ENCODE measurements around the gene PTPRD. TPM values are rescaled to one million over a fixed set of nuclear protein-coding genes. Genes with fewer than 3 reads are reported as not detected.

Gene PTPRD
- total RNA-seq, 1 experiment from 2014 or later, result 0.02 TPM

GRCh38 chr9:9670454-9670853, 942.3 kb downstream of the PTPRD start:
- POLR2A ChIA-PET, result no interaction called here
- Histone ChIP-seq H3K9me3 (ENCODE audit: control insufficient read depth in 1 of 2, insufficient read depth in 1 of 2, low read depth in 1 of 2, low read length in 2 of 2) (peaks cover 14 to 15% of the 10 kb centered on the region in 2 experiments; a peak in 2 of 4 replicates), H3K27me3 (ENCODE audit: insufficient read depth, low read length) (no peaks in the 10 kb centered on the region), H3K9ac (ENCODE audit: low read length) (no peak overlapping the region), H3K4me3 (replicated peaks in 1 of 2; ENCODE audit: low read depth in 1 of 2, low read length in 2 of 2) (no peak overlapping the region), H2AFZ (ENCODE audit: low read depth, low read length, poor library complexity, severe bottlenecking) (no peak overlapping the region), H3K36me3 (ENCODE audit: control insufficient read depth in 1 of 2, insufficient read depth in 2 of 2, low read length in 2 of 2) (no peaks in the 10 kb centered on the region), H3K27ac (ENCODE audit: low read depth, low read length) (no peak overlapping the region), H3K79me2 (ENCODE audit: insufficient read depth, low read length) (no peaks in the 10 kb centered on the region), H3K9me2 (ENCODE audit: insufficient read depth) (no peaks in the 10 kb centered on the region), H4K20me1 (ENCODE audit: insufficient read depth) (no peaks in the 10 kb centered on the region), H3K4me1 (ENCODE audit: control insufficient read depth in 1 of 2, insufficient read depth in 2 of 2, low read length in 2 of 2) (no peaks in the 10 kb centered on the region), H3K4me2 (ENCODE audit: low read length) (no peak overlapping the region)
- RAD21 ChIA-PET (ENCODE audit: low non-redundant PET in 1 of 2, low total read pairs in 2 of 2, uncharacterized antibody in 2 of 2, unreplicated experiment in 2 of 2), result no interaction called here
- TF ChIP-seq YY1 (IDR thresholded peaks at IDR 0.05; ENCODE audit: extremely low read depth, insufficient replicate concordance, low read depth, low read length) (no peak), POLR2AphosphoS5 (IDR thresholded peaks at IDR 0.05; ENCODE audit: low read depth, low read length) (no peak)
- ATAC-seq (no peak), DNase-seq (ENCODE audit: low read depth, low spot score) (no peak)
- intact Hi-C loops (cut with micrococcal nuclease), result no loop called here
- no TSS peak for BruUV-seq (replicated peaks)
- CTCF ChIA-PET, result no interaction called here

GRCh38 chr9:9645006-9645405, 967.8 kb downstream of the PTPRD start:
- intact Hi-C loops (cut with micrococcal nuclease), result no loop called here
- H3K27me3 ChIP-seq (ENCODE audit: insufficient read depth, low read length), result no peaks in the 10 kb centered on the region
- no TSS peak for BruUV-seq (replicated peaks)
- TF ChIP-seq ZFX (IDR thresholded peaks at IDR 0.05) (no peak), JUND (IDR thresholded peaks at IDR 0.05) (no peak), SRF (IDR thresholded peaks at IDR 0.05; ENCODE audit: low read depth) (no peak), CBX3 (IDR thresholded peaks at IDR 0.05; ENCODE audit: low read depth) (no peak), FOSL1 (IDR thresholded peaks at IDR 0.05; ENCODE audit: low read depth) (no peak), ZNF274 (IDR thresholded peaks at IDR 0.05; ENCODE audit: low read depth, low read length) (no peak), EZH2 (IDR thresholded peaks at IDR 0.05) (no peak), CEBPB (IDR thresholded peaks at IDR 0.05; ENCODE audit: low read depth) (no peak), TCF7L2 (IDR thresholded peaks at IDR 0.05; ENCODE audit: borderline replicate concordance, extremely low read depth, insufficient read depth, insufficient read length) (no peak)
- H3K36me3 ChIP-seq (ENCODE audit: control insufficient read depth in 1 of 2, insufficient read depth in 2 of 2, low read length in 2 of 2), result no peaks in the 10 kb centered on the region
- H2AFZ ChIP-seq (ENCODE audit: low read depth, low read length, poor library complexity, severe bottlenecking), result no peak overlapping the region
- ChIA-PET RAD21 (ENCODE audit: low non-redundant PET in 1 of 2, low total read pairs in 2 of 2, uncharacterized antibody in 2 of 2, unreplicated experiment in 2 of 2) (no interaction called here), CTCF (no interaction called here), POLR2A (no interaction called here)
- H3K79me2 ChIP-seq (ENCODE audit: insufficient read depth, low read length), result no peaks in the 10 kb centered on the region
- no peaks in the 10 kb centered on the region for H3K9me2 ChIP-seq (ENCODE audit: insufficient read depth)
- no peaks in the 10 kb centered on the region for H3K4me1 ChIP-seq (ENCODE audit: control insufficient read depth in 1 of 2, insufficient read depth in 2 of 2, low read length in 2 of 2)
- peaks cover 10 to 16% of the 10 kb centered on the region in 2 experiments; a peak in 2 of 4 replicates for H3K9me3 ChIP-seq (ENCODE audit: control insufficient read depth in 1 of 2, insufficient read depth in 1 of 2, low read depth in 1 of 2, low read length in 2 of 2)
- no peak overlapping the region for H3K9ac ChIP-seq (ENCODE audit: low read length)
- no peak overlapping the region for H3K27ac ChIP-seq (ENCODE audit: low read depth, low read length)
- no peak overlapping the region for H3K4me3 ChIP-seq (replicated peaks in 1 of 2; ENCODE audit: low read depth in 1 of 2, low read length in 2 of 2)
- H4K20me1 ChIP-seq (ENCODE audit: insufficient read depth), result no peaks in the 10 kb centered on the region
- ATAC-seq, result no peak
- no peak overlapping the region for H3K4me2 ChIP-seq (ENCODE audit: low read length)
- no peak for DNase-seq (ENCODE audit: low read depth, low spot score)
